A673 (cell line): ENCODE measurements around the gene PRR5L. TPM values are rescaled to one million over a fixed set of nuclear protein-coding genes. Genes with fewer than 3 reads are reported as not detected.

Experiments
- BruUV-seq: library from RNA; stranded (reverse); fragments of 400-500 nt; replicated peaks from 2 replicates; lab custom pipeline; 2021; lab: Mats Ljungman, UMichigan
- CTCF ChIA-PET: fragments of 300-600 bp; sonication (Branson Sonifier 250); formaldehyde crosslinking; loops from one replicate; lab custom pipeline; 2022; ENCODE audit warnings: antibody characterized with exemption; lab: Charles Lee
- POLR2A ChIA-PET: fragments of 300-600 bp; sonication (Branson Sonifier 250); formaldehyde crosslinking; loops from one replicate; lab custom pipeline; 2022; ENCODE audit warnings: antibody characterized with exemption; ENCODE audit not compliant: low non-redundant PET; lab: Charles Lee
- DNase-seq: peaks from one replicate; pipeline ENCODE4 v3.0.0-alpha.2; 2015; ENCODE audit warnings: low spot score
- H3K27ac ChIP-seq: fragments of 200-600 bp; sonication (generic); 2 replicates; pipeline ENCODE4 v1.5.1; 2016; ENCODE audit warnings: mixed run types, low read depth, mild to moderate bottlenecking, mixed read lengths, antibody characterized with exemption, low read length; ENCODE audit not compliant: poor library complexity, severe bottlenecking
- H3K27me3 ChIP-seq: fragments of 200-600 bp; sonication (generic); replicated peaks from 2 replicates; pipeline ENCODE4 v1.6.1; 2017; ENCODE audit warnings: mixed run types, low read depth, mild to moderate bottlenecking, mixed read lengths, antibody characterized with exemption, low read length; ENCODE audit not compliant: insufficient read depth, poor library complexity
- H3K36me3 ChIP-seq: fragments of 200-600 bp; sonication (generic); 2 replicates; pipeline ENCODE4 v1.6.1; 2016; ENCODE audit warnings: mixed run types, mild to moderate bottlenecking, mixed read lengths, antibody characterized with exemption, low read length; ENCODE audit not compliant: insufficient read depth, poor library complexity, severe bottlenecking
- H3K4me1 ChIP-seq: fragments of 200-600 bp; sonication (generic); 2 replicates; pipeline ENCODE4 v1.6.1; 2017; ENCODE audit warnings: mixed run types, mild to moderate bottlenecking, mixed read lengths, antibody characterized with exemption, low read length; ENCODE audit not compliant: insufficient read depth, poor library complexity, severe bottlenecking
- H3K4me3 ChIP-seq: fragments of 200-600 bp; sonication (generic); 2 replicates; pipeline ENCODE4 v1.5.1; 2016; ENCODE audit warnings: low read depth, mixed run types, mild to moderate bottlenecking, mixed read lengths, low read length; ENCODE audit not compliant: poor library complexity, severe bottlenecking
- H3K9me3 ChIP-seq: fragments of 200-600 bp; sonication (generic); 2 replicates; pipeline ENCODE4 v1.6.1; 2016; ENCODE audit warnings: mixed run types, low read depth, mild to moderate bottlenecking, mixed read lengths, antibody characterized with exemption, low read length; ENCODE audit not compliant: poor library complexity, severe bottlenecking
- CTCF ChIP-seq: fragments of 300-800, 200-600 bp; sonication (generic); conservative IDR thresholded peaks from 2 replicates; pipeline ENCODE4 v1.5.1; 2017; ENCODE audit warnings: low read depth, mild to moderate bottlenecking, antibody characterized with exemption, low read length, moderate library complexity, mixed read lengths
- EZH2 ChIP-seq: fragments of 200-600 bp; sonication (generic); IDR thresholded peaks from 2 replicates; pipeline ENCODE4 v1.6.1; 2017; ENCODE audit warnings: borderline replicate concordance, low read depth, mild to moderate bottlenecking, mixed read lengths, antibody characterized with exemption, low read length; ENCODE audit not compliant: poor library complexity, severe bottlenecking
- intact Hi-C: fragments of 100-400 bp; cut with micrococcal nuclease; formaldehyde crosslinking; loops from one replicate; pipeline ENCODE4 v1.10.0; 2022; ENCODE audit not compliant: unreplicated experiment
- total RNA-seq: library from RNA; stranded (reverse); gene quantifications from 2 replicates; pipeline ENCODE4 v1.2.3, GENCODE V29; 2021

The PRR5L gene
- total RNA-seq, 1 experiment from 2014 or later: 102 TPM

DNA sequence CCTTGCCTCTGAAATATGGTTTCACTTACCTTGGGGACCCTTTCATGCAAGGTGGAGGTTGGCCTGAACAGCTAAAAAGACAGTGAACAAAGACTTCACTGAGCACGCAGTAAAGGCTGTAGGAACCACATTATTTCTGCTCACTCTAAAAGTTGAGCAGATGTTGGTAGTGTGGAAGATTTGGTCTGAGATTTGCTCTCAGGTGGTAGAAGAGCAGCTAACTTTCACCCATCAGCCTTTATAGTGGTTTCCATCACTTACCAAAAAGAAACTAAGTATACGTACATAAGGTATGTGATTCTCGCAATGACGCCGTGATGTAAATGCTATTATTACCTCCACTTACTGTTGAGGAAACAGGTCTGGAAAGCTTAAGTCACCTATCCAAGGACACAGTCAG is 47.3 kb downstream of the PRR5L start:
- POLR2A ChIA-PET: no interaction called here
- BruUV-seq: no TSS peak
- no peak overlapping the region for H3K27ac ChIP-seq
- H3K4me3 ChIP-seq: no peak overlapping the region
- no peak for DNase-seq
- no peaks in the 10 kb centered on the region for H3K27me3 ChIP-seq
- intact Hi-C loops: no loop called here
- H3K9me3 ChIP-seq: no peaks in the 10 kb centered on the region
- no peak for TF ChIP-seq CTCF
- no peak for TF ChIP-seq EZH2
- no peaks in the 10 kb centered on the region for H3K36me3 ChIP-seq
- no peaks in the 10 kb centered on the region for H3K4me1 ChIP-seq
- CTCF ChIA-PET: no interaction called here

DNA sequence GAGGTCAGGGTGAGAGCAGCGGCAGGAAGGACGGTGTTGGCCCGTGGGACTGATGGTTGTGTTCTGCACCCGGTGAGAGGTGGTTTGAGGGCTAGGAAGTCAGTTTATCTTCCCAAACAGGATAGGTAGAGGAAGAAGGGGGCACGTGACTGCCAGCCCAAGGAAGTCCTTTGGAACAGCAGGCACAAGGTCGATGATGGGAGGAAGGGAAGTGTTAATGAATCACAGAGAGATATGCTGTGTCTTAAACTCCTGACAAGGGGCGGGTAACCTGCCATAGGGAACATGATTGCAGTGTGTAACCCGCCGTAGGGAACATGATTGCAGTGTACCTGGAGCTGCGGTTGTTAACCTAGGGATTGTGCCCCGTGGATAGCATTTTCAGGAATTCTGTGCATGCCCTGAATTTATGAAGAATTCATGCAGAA is 49.0 kb downstream of the PRR5L start:
- intact Hi-C loops: no loop called here
- TF ChIP-seq EZH2: no peak
- no peak for TF ChIP-seq CTCF
- BruUV-seq: no TSS peak
- CTCF ChIA-PET: no interaction called here
- POLR2A ChIA-PET: interaction anchor here (0.7 kb wide), 1 partner anchor 122 kb away, joined by 3 read pairs; no protein-coding TSS in a partner anchor
- DNase-seq: no peak
- H3K4me1 ChIP-seq: no peaks in the 10 kb centered on the region
- no peak overlapping the region for H3K4me3 ChIP-seq
- no peaks in the 10 kb centered on the region for H3K27me3 ChIP-seq
- no peak overlapping the region for H3K27ac ChIP-seq
- no peaks in the 10 kb centered on the region for H3K36me3 ChIP-seq
- H3K9me3 ChIP-seq: no peaks in the 10 kb centered on the region

DNA sequence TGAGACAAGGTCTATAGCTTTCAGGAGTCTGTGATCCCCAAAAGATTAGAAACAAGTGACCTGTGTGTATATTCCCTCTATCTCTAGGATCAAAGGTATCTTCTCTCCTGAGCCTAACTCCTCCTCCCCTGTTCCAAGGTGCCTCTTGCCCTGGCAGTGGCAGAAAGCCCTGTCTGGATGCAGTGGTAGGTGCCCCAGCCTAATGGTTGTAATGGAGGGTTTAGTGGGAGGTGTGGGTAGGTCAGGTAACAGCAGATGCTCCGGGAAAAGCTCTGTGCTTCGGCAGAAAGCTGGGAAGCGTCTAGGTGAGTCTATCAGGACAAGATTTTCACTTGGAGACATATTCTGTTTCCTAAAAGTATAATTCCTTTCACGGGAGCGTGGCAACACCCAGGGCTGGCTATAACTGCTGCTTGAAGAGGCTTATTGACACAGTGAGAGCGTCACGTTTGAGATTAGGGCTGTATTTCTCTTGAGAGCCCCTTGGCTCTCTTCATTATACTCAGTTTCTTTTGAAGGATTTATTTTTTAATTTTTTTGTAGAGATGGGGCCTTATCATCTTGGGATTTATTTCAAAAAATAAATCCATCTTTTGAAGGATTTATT is 49.5 kb downstream of the PRR5L start:
- CTCF ChIA-PET: no interaction called here
- TF ChIP-seq EZH2: no peak
- no peak for TF ChIP-seq CTCF
- no peak overlapping the region for H3K27ac ChIP-seq
- intact Hi-C loops: no loop called here
- no peak for DNase-seq
- POLR2A ChIA-PET: no interaction called here
- no peak overlapping the region for H3K4me3 ChIP-seq
- no TSS peak for BruUV-seq
- H3K4me1 ChIP-seq: no peaks in the 10 kb centered on the region
- H3K27me3 ChIP-seq: no peaks in the 10 kb centered on the region
- H3K9me3 ChIP-seq: no peaks in the 10 kb centered on the region
- no peaks in the 10 kb centered on the region for H3K36me3 ChIP-seq
